ENCODE results near the gene C5orf63. TPM values are rescaled to one million over a fixed set of nuclear protein-coding genes. Genes with fewer than 3 reads are reported as not detected.
"Not testable (repeated sequence)": the region's sequence is repeated elsewhere in the genome, so short reads cannot be mapped to it uniquely, and the experiment has no call there.

The C5orf63 gene
- 10 to 100 TPM in 1 of 9 donors, 1 to 10 TPM in 7, not detected in 1; 1.6 to 11.4 (median 5.4) TPM for total RNA-seq
- polyA plus RNA-seq, result 1 to 10 TPM; 3.1 to 4.3 (median 3.4) TPM
- long read RNA-seq, donor 1, full-length matches to known transcripts, result 1 of 1 reads
- long read RNA-seq, donor 1, partial matches to known transcripts, result 0 of 1 reads
- long read RNA-seq, donor 1, other reads (novel, unspliced or antisense), result 0 of 1 reads
- long read RNA-seq, donor 2, partial matches to known transcripts, result 0 of 1 reads
- long read RNA-seq, donor 2, other reads (novel, unspliced or antisense), result 0 of 1 reads
- long read RNA-seq, donor 3, partial matches to known transcripts, result 0 of 1 reads
- long read RNA-seq, donor 3, other reads (novel, unspliced or antisense), result 0 of 1 reads
- long read RNA-seq, donor 4, full-length matches to known transcripts, result 2 of 5 reads
- long read RNA-seq, donor 4, partial matches to known transcripts, result 2 of 5 reads
- long read RNA-seq, donor 4, other reads (novel, unspliced or antisense), result 1 of 5 reads
- long read RNA-seq, donor 5, partial matches to known transcripts, result 0 of 9 reads
- long read RNA-seq, donor 5, other reads (novel, unspliced or antisense), result 6 of 9 reads
- long read RNA-seq, donor 6, partial matches to known transcripts, result 2 of 3 reads
- long read RNA-seq, donor 6, other reads (novel, unspliced or antisense), result 1 of 3 reads
- long read RNA-seq, donor 7, full-length matches to known transcripts, result 1 of 1 reads
- long read RNA-seq, donor 7, partial matches to known transcripts, result 0 of 1 reads
- long read RNA-seq, donor 7, other reads (novel, unspliced or antisense), result 0 of 1 reads
- long read RNA-seq, donor 8, full-length matches to known transcripts, result 3 of 3 reads
- long read RNA-seq, donor 8, partial matches to known transcripts, result 0 of 3 reads
- long read RNA-seq, donor 8, other reads (novel, unspliced or antisense), result 0 of 3 reads
- long read RNA-seq, donor 9, partial matches to known transcripts, result 0 of 1 reads
- long read RNA-seq, donor 9, other reads (novel, unspliced or antisense), result 0 of 1 reads
- long read RNA-seq, donor 10, partial matches to known transcripts, result 0 of 1 reads
- long read RNA-seq, donor 10, other reads (novel, unspliced or antisense), result 0 of 1 reads

GRCh38 chr5:127072861-127073846 is at the start of gene C5orf63:
Gene C5orf63, minus strand, starts transcription at chr5:127073502. Its CDS starts 14,507 bp downstream, at chr5:127058995.
- Histone ChIP-seq H3K36me3 (replicated peaks in 1 of 2) (no peaks in the 10 kb centered on the region), H3K27ac (peak within 1 kb of the TSS in 2 of 5 donors; percentile 24 to 46), H3K9me3 (replicated peaks in 1 of 3) (no peaks in the 10 kb centered on the region), H3K4me3 (peak within 1 kb of the TSS; percentile 30 to 67 (median 50)), H3K4me1 (replicated peaks in 1 of 2) (peaks cover 0 to 10% of the 10 kb centered on the region in 2 donors), H3K27me3 (no peaks in the 10 kb centered on the region)
- intact Hi-C loops (cut with DNase I), result no loop called here
- 12 to 34% (median 21%) methylated on average over 52 to 56 of the region's 56 CpGs for WGBS, 4 donors
- TF ChIP-seq POLR2A (IDR thresholded peaks at IDR 0.05) (no peak), CTCF (IDR thresholded peaks at IDR 0.05) (peak in 4 of 6 experiments; percentile 41 to 50 (median 44))
- DNase-seq, result peak; percentile 30 to 66 (median 50)

- no peak for TF ChIP-seq CTCF (IDR thresholded peaks at IDR 0.05)
- TF ChIP-seq POLR2A (IDR thresholded peaks at IDR 0.05), result no peak
- Histone ChIP-seq H3K4me3 (no peak overlapping the region), H3K27ac (no peak overlapping the region), H3K4me1 (replicated peaks in 1 of 2) (no peaks in the 10 kb centered on the region), H3K27me3 (no peaks in the 10 kb centered on the region), H3K9me3 (replicated peaks in 1 of 3) (no peaks in the 10 kb centered on the region), H3K36me3 (replicated peaks in 1 of 2) (no peaks in the 10 kb centered on the region)
- intact Hi-C loops (cut with DNase I), result no loop called here
- WGBS, 4 donors, result 91 to 95% (median 94%) methylated on average over 3 of the region's 3 CpGs
- DNase-seq, result no peak
Observed at GRCh38 chr5:127112347-127112864, 39.1 kb upstream of the C5orf63 start.

- no peaks in the 10 kb centered on the region for H3K9me3 ChIP-seq (replicated peaks in 1 of 3)
- 46 to 56% (median 54%) methylated on average over 2 of the region's 2 CpGs for WGBS, 4 donors
- no peak for DNase-seq
- H3K4me3 ChIP-seq, result no peak overlapping the region
- no peak overlapping the region for H3K27ac ChIP-seq
- no peaks in the 10 kb centered on the region for H3K4me1 ChIP-seq (replicated peaks in 1 of 2)
- TF ChIP-seq POLR2A (IDR thresholded peaks at IDR 0.05) (no peak), CTCF (IDR thresholded peaks at IDR 0.05) (no peak)
- intact Hi-C loops (cut with DNase I), result no loop called here
- H3K36me3 ChIP-seq (replicated peaks in 1 of 2), result no peaks in the 10 kb centered on the region
- H3K27me3 ChIP-seq, result no peaks in the 10 kb centered on the region
Observed at GRCh38 chr5:127111112-127111511, 37.8 kb upstream of the C5orf63 start.

GRCh38 chr5:127108624-127109260 is 35.4 kb upstream of the C5orf63 start:
- DNase-seq; H3K27me3 ChIP-seq; H3K4me3 ChIP-seq; H3K27ac ChIP-seq; H3K4me1 ChIP-seq (replicated peaks in 1 of 2); H3K9me3 ChIP-seq (replicated peaks in 1 of 3); intact Hi-C loops (cut with DNase I); H3K36me3 ChIP-seq (replicated peaks in 1 of 2): not testable (repeated sequence)
- 74 to 85% (median 78%) methylated on average over 6 to 9 of the region's 9 CpGs for WGBS, 4 donors

Data from adrenal gland (tissue), 19 donors.